Caco-2 (cell line): ENCODE data around the gene USP10. TPM values are rescaled to one million over a fixed set of nuclear protein-coding genes. Genes with fewer than 3 reads are reported as not detected.

Experiments used
- BruUV-seq: library from RNA; stranded (reverse); fragments of 400-500 nt; replicated peaks from 2 replicates; lab custom pipeline; 2021; lab: Mats Ljungman, UMichigan
- CTCF ChIA-PET: fragments of 300-600 bp; sonication (Branson Sonifier 250); formaldehyde crosslinking; loops from one replicate; lab custom pipeline; 2022; ENCODE audit warnings: antibody characterized with exemption; lab: Charles Lee
- POLR2A ChIA-PET: fragments of 300-600 bp; sonication (Branson Sonifier 250); formaldehyde crosslinking; loops from one replicate; lab custom pipeline; 2022; ENCODE audit warnings: antibody characterized with exemption; lab: Charles Lee
- DNase-seq, 2 experiments: peaks; one replicate each; pipeline versions ENCODE4 v3.0.0 to v3.0.0-alpha.2; 2020 to 2022
- H3K27me3 ChIP-seq: replicated peaks from 2 replicates; pipeline ENCODE4 v1.6.0; 2011; ENCODE audit warnings: low read length; ENCODE audit not compliant: control insufficient read depth, insufficient read depth
- H3K36me3 ChIP-seq: 2 replicates; pipeline ENCODE4 v1.5.1; 2011; ENCODE audit warnings: low read length; ENCODE audit not compliant: control insufficient read depth, insufficient read depth
- H3K4me1 ChIP-seq: fragments of 250-450 bp; sonication (Bioruptor Pico); 2 replicates; pipeline ENCODE4 v1.5.1; 2020; ENCODE audit warnings: mild to moderate bottlenecking
- H3K4me3 ChIP-seq: 2 replicates; pipeline ENCODE4 v1.5.1; 2011; ENCODE audit warnings: low read depth, mild to moderate bottlenecking, control low read depth, low read length
- H3K9me3 ChIP-seq: fragments of 250-450 bp; sonication (Bioruptor Pico); 2 replicates; pipeline ENCODE4 v1.5.1; 2020; ENCODE audit warnings: mild to moderate bottlenecking, moderate library complexity
- H3K27ac Mint-ChIP-seq: one replicate; pipeline ENCODE4 v1.8.0; 2022; ENCODE audit warnings: mixed read lengths; ENCODE audit not compliant: unreplicated experiment
- H3K27me3 Mint-ChIP-seq: one replicate; pipeline ENCODE4 v1.8.0; 2022; ENCODE audit warnings: mixed read lengths; ENCODE audit not compliant: insufficient read depth, unreplicated experiment
- H3K36me3 Mint-ChIP-seq: one replicate; pipeline ENCODE4 v1.8.0; 2022; ENCODE audit warnings: mild to moderate bottlenecking, mixed read lengths; ENCODE audit not compliant: insufficient read depth, unreplicated experiment
- H3K4me1 Mint-ChIP-seq: one replicate; pipeline ENCODE4 v1.8.0; 2022; ENCODE audit warnings: low read depth, mixed read lengths; ENCODE audit not compliant: unreplicated experiment
- H3K4me3 Mint-ChIP-seq: one replicate; pipeline ENCODE4 v1.8.0; 2022; ENCODE audit warnings: mild to moderate bottlenecking, moderate library complexity, mixed read lengths; ENCODE audit not compliant: unreplicated experiment
- H3K9me3 Mint-ChIP-seq: one replicate; pipeline ENCODE4 v1.8.0; 2022; ENCODE audit warnings: mixed read lengths; ENCODE audit not compliant: unreplicated experiment
- CTCF ChIP-seq, 2 experiments: fragments of 200-600 bp in 1 of 2; IDR thresholded peaks; 1 replicate in 1 of 2; 2 replicates in 1 of 2; pipeline versions ENCODE4 v1.5.1 to v1.8.0; 2011 to 2022; ENCODE audit warnings: antibody characterized with exemption in 1 of 2, control low read depth in 1 of 2, inconsistent platforms in 1 of 2, low read depth in 1 of 2, low read length in 1 of 2, mild to moderate bottlenecking in 1 of 2, moderate library complexity in 1 of 2; ENCODE audit not compliant: insufficient read depth in 1 of 2, severe bottlenecking in 1 of 2, unreplicated experiment in 1 of 2
- intact Hi-C: fragments of 100-400 bp; cut with micrococcal nuclease; formaldehyde crosslinking; loops from one replicate; pipeline ENCODE4 v1.10.0; 2022; ENCODE audit not compliant: unreplicated experiment
- total RNA-seq: library from RNA; stranded (reverse); gene quantifications from 2 replicates; pipeline ENCODE4 v1.2.3, GENCODE V29; 2022

USP10 gene
- total RNA-seq, 1 experiment from 2014 or later, result 147 TPM

GRCh38 chr16:84675423-84675822, 24.4 kb upstream of the USP10 start:
- ChIA-PET CTCF (interaction anchor here (0.9 to 1.8 kb wide), 2 partner anchors 12 to 51 kb away, joined by 3 to 9 read pairs; no protein-coding TSS in a partner anchor), POLR2A (no interaction called here)
- Mint-ChIP-seq H3K36me3 (no peaks in the 10 kb centered on the region), H3K9me3 (no peaks in the 10 kb centered on the region), H3K4me3 (no peak overlapping the region), H3K27me3 (no peaks in the 10 kb centered on the region), H3K4me1 (no peaks in the 10 kb centered on the region), H3K27ac (no peak overlapping the region)
- BruUV-seq, result no TSS peak
- intact Hi-C loops, result no loop called here
- Histone ChIP-seq H3K4me1 (peaks cover 3% of the 10 kb centered on the region; the same call in 1 of the 2 replicates), H3K36me3 (no peaks in the 10 kb centered on the region), H3K4me3 (no peak overlapping the region), H3K27me3 (no peaks in the 10 kb centered on the region), H3K9me3 (no peaks in the 10 kb centered on the region)
- no peak for TF ChIP-seq CTCF (IDR thresholded peaks at IDR 0.05; ENCODE audit: insufficient read depth in 1 of 2, low read depth in 1 of 2, low read length in 1 of 2, severe bottlenecking in 1 of 2, unreplicated experiment in 1 of 2)
- no peak for DNase-seq

GRCh38 chr16:84675884-84676283, 23.9 kb upstream of the USP10 start:
- Mint-ChIP-seq H3K9me3 (no peaks in the 10 kb centered on the region), H3K4me3 (no peak overlapping the region), H3K36me3 (no peaks in the 10 kb centered on the region), H3K27ac (no peak overlapping the region), H3K4me1 (no peaks in the 10 kb centered on the region), H3K27me3 (no peaks in the 10 kb centered on the region)
- H3K4me1 ChIP-seq, result peaks cover 3% of the 10 kb centered on the region; the same call in 1 of the 2 replicates
- ChIA-PET POLR2A (no interaction called here), CTCF (no interaction called here)
- H3K27me3 ChIP-seq, result no peaks in the 10 kb centered on the region
- no peak overlapping the region for H3K4me3 ChIP-seq
- H3K9me3 ChIP-seq, result no peaks in the 10 kb centered on the region
- DNase-seq, result no peak
- H3K36me3 ChIP-seq, result no peaks in the 10 kb centered on the region
- TF ChIP-seq CTCF (IDR thresholded peaks at IDR 0.05; ENCODE audit: insufficient read depth in 1 of 2, low read depth in 1 of 2, low read length in 1 of 2, severe bottlenecking in 1 of 2, unreplicated experiment in 1 of 2), result no peak
- intact Hi-C loops, result no loop called here
- no TSS peak for BruUV-seq

GRCh38 chr16:84677017-84677803, 22.6 kb upstream of the USP10 start:
- POLR2A ChIA-PET, result no interaction called here
- BruUV-seq, result no TSS peak
- Mint-ChIP-seq H3K36me3 (no peaks in the 10 kb centered on the region), H3K27ac (no peak overlapping the region), H3K27me3 (no peaks in the 10 kb centered on the region), H3K9me3 (no peaks in the 10 kb centered on the region), H3K4me3 (no peak overlapping the region), H3K4me1 (no peaks in the 10 kb centered on the region)
- DNase-seq, result no peak
- Histone ChIP-seq H3K4me3 (no peak overlapping the region), H3K9me3 (no peaks in the 10 kb centered on the region), H3K4me1 (peaks cover 3% of the 10 kb centered on the region; the same call in 1 of the 2 replicates), H3K36me3 (no peaks in the 10 kb centered on the region), H3K27me3 (no peaks in the 10 kb centered on the region)
- CTCF ChIA-PET, result interaction anchor here (0.6 kb wide), 1 partner anchor 58 kb away, joined by 9 read pairs; no protein-coding TSS in a partner anchor
- TF ChIP-seq CTCF (IDR thresholded peaks at IDR 0.05; ENCODE audit: insufficient read depth in 1 of 2, low read depth in 1 of 2, low read length in 1 of 2, severe bottlenecking in 1 of 2, unreplicated experiment in 1 of 2), result no peak
- intact Hi-C loops, result no loop called here
